ENCODE data around the gene MRPL28. TPM values are rescaled to one million over a fixed set of nuclear protein-coding genes. Genes with fewer than 3 reads are reported as not detected.

Gene MRPL28
- total RNA-seq, 4 donors from 2014 or later = 47.7 to 93.5 (median 55.8) TPM

GRCh38 chr16:369866-370436, 387 bp downstream of the MRPL28 start:
- H3K27me3 ChIP-seq = peaks cover 3% of the 10 kb centered on the region
- H3K9me3 ChIP-seq = no peaks in the 10 kb centered on the region
- WGBS, 2 donors (ENCODE audit: low coverage in 1 of 2) = 7% methylated on average over 4 of the region's 44 CpGs; no CpG with 5 or more reads in 1 of the 2 donors
- TF ChIP-seq POLR2A (IDR thresholded peaks at IDR 0.05) = no peak
- no peak for TF ChIP-seq EP300 (IDR thresholded peaks at IDR 0.05)
- TF ChIP-seq, protein P1, sequence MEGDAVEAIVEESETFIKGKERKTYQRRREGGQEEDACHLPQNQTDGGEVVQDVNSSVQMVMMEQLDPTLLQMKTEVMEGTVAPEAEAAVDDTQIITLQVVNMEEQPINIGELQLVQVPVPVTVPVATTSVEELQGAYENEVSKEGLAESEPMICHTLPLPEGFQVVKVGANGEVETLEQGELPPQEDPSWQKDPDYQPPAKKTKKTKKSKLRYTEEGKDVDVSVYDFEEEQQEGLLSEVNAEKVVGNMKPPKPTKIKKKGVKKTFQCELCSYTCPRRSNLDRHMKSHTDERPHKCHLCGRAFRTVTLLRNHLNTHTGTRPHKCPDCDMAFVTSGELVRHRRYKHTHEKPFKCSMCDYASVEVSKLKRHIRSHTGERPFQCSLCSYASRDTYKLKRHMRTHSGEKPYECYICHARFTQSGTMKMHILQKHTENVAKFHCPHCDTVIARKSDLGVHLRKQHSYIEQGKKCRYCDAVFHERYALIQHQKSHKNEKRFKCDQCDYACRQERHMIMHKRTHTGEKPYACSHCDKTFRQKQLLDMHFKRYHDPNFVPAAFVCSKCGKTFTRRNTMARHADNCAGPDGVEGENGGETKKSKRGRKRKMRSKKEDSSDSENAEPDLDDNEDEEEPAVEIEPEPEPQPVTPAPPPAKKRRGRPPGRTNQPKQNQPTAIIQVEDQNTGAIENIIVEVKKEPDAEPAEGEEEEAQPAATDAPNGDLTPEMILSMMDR (IDR thresholded peaks at IDR 0.05) = no peak
- no peak for TF ChIP-seq POLR2AphosphoS5 (IDR thresholded peaks at IDR 0.05)
- H3K4me1 ChIP-seq = peaks cover 0 to 26% (median 17%) of the 10 kb centered on the region in 3 donors
- ATAC-seq = no peak
- H3K36me3 ChIP-seq = peaks cover 0 to 72% of the 10 kb centered on the region in 2 donors
- peak overlapping the region in 3 of 4 donors; percentile 76 to 80 (median 76) for H3K27ac ChIP-seq
- H3K4me3 ChIP-seq = peak overlapping the region; percentile 46 to 59

GRCh38 chr16:369275-369865, 968 bp downstream of the MRPL28 start:
- peak overlapping the region in 1 of 2 donors; percentile 59 for H3K4me3 ChIP-seq
- H3K36me3 ChIP-seq = peaks cover 0 to 66% of the 10 kb centered on the region in 2 donors
- WGBS, 2 donors (ENCODE audit: low coverage in 1 of 2) = 54 to 73% methylated on average over 6 to 11 of the region's 20 CpGs
- TF ChIP-seq, protein P1 (IDR thresholded peaks at IDR 0.05) = no peak
- no peak for TF ChIP-seq EP300 (IDR thresholded peaks at IDR 0.05)
- TF ChIP-seq POLR2AphosphoS5 (IDR thresholded peaks at IDR 0.05) = no peak
- no peak for TF ChIP-seq POLR2A (IDR thresholded peaks at IDR 0.05)
- no peak overlapping the region for H3K27ac ChIP-seq
- no peaks in the 10 kb centered on the region for H3K9me3 ChIP-seq
- H3K27me3 ChIP-seq = peaks cover 8% of the 10 kb centered on the region
- H3K4me1 ChIP-seq = peaks cover 0 to 26% (median 17%) of the 10 kb centered on the region in 3 donors
- no peak for ATAC-seq

DNA sequence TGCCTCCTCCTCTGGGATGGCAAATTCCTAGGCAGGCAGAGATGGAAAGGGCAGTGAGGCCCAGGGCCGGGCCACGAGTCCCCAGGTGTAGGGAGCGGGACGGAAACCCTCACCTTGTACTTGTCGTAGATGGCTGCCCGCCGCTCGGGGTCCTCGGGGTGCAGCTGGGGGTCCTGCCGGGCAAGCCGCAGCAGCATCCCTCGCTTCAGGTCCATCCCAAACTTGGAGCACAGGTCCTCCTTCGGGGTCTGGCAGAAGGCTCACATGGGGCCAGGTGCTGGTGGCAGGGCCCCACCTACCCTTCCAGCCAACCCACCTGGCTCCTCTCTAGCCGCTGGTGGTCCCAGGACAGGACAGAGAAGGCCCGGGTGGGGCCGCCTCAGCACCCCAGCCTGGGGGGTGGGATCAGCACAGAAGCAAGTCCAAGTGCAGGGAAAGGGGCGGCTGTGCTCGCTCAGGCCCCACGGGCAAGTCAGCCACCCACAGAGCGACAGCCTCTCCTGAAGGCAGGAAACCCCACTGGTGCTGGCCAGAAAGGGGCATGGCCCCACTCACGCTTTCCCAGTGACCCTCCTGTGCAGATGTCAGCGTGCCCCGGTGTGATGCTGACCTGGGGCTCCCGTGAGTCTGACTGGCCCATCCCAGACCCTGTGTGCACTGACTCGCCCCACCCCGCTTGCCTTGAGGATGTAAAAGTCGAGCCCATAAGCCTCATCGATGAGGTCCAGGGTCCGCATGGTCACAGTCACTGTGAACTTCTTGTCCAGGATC, 1.8 kb downstream of the MRPL28 start:
- Histone ChIP-seq H3K27ac (no peak overlapping the region), H3K4me1 (peaks cover 0 to 26% (median 17%) of the 10 kb centered on the region in 3 donors), H3K27me3 (peaks cover 16% of the 10 kb centered on the region), H3K36me3 (peaks cover 0 to 58% of the 10 kb centered on the region in 2 donors), H3K9me3 (no peaks in the 10 kb centered on the region), H3K4me3 (no peak overlapping the region)
- ATAC-seq = no peak
- 100% methylated on average over 2 of the region's 29 CpGs; no CpG with 5 or more reads in 1 of the 2 donors for WGBS, 2 donors (ENCODE audit: low coverage in 1 of 2)
- TF ChIP-seq EP300 (IDR thresholded peaks at IDR 0.05) (no peak), POLR2AphosphoS5 (IDR thresholded peaks at IDR 0.05) (no peak), POLR2A (IDR thresholded peaks at IDR 0.05) (no peak)
- TF ChIP-seq, protein P1 (IDR thresholded peaks at IDR 0.05) = no peak

GRCh38 chr16:367333-367903, 2.9 kb downstream of the MRPL28 start:
- H3K9me3 ChIP-seq = no peaks in the 10 kb centered on the region
- 80% methylated on average over 1 of the region's 18 CpGs; no CpG with 5 or more reads in 1 of the 2 donors for WGBS, 2 donors (ENCODE audit: low coverage in 1 of 2)
- peaks cover 0 to 28% (median 17%) of the 10 kb centered on the region in 3 donors for H3K4me1 ChIP-seq
- peaks cover 0 to 47% of the 10 kb centered on the region in 2 donors for H3K36me3 ChIP-seq
- H3K27ac ChIP-seq = no peak overlapping the region
- no peak for ATAC-seq
- no peak overlapping the region for H3K4me3 ChIP-seq
- TF ChIP-seq, protein P1 (IDR thresholded peaks at IDR 0.05) = no peak
- TF ChIP-seq POLR2A (IDR thresholded peaks at IDR 0.05) (no peak), EP300 (IDR thresholded peaks at IDR 0.05) (no peak), POLR2AphosphoS5 (IDR thresholded peaks at IDR 0.05) (no peak)
- H3K27me3 ChIP-seq = peaks cover 28% of the 10 kb centered on the region

All from gastroesophageal sphincter (tissue), 4 donors.